Activated T-helper 17 cell treated with anti-CD3 and anti-CD28 coated beads, Interleukin-2, amount 50 U/mL, for 72 hours (primary cell): ENCODE data around the gene PDHX. TPM values are rescaled to one million over a fixed set of nuclear protein-coding genes. Genes with fewer than 3 reads are reported as not detected.
"Not testable (repeated sequence)": the region's sequence is repeated elsewhere in the genome, so short reads cannot be mapped to it uniquely, and the experiment has no call there.

ENCODE experiments used
- ATAC-seq: fragments of 150-1000 bp; cut with Tn5 transposase; replicated peaks from 2 replicates; pipeline ENCODE4 v1.10.0; 2021; ENCODE audit warnings: mild to moderate bottlenecking, moderate library complexity
- H3K27ac Mint-ChIP-seq: one replicate; pipeline ENCODE4 v1.8.0; 2022; ENCODE audit warnings: mixed read lengths
- H3K27me3 Mint-ChIP-seq: one replicate; pipeline ENCODE4 v1.8.0; 2022; ENCODE audit warnings: mixed read lengths
- H3K36me3 Mint-ChIP-seq: one replicate; pipeline ENCODE4 v1.8.0; 2022; ENCODE audit warnings: low read depth, mild to moderate bottlenecking, mixed read lengths
- H3K4me1 Mint-ChIP-seq: one replicate; pipeline ENCODE4 v1.8.0; 2022; ENCODE audit warnings: mixed read lengths
- H3K4me3 Mint-ChIP-seq: one replicate; pipeline ENCODE4 v1.8.0; 2022; ENCODE audit warnings: mild to moderate bottlenecking, mixed read lengths
- H3K9me3 Mint-ChIP-seq: one replicate; pipeline ENCODE4 v1.8.0; 2022; ENCODE audit warnings: mixed read lengths
- total RNA-seq, 2 donors: library from RNA; stranded (reverse); gene quantifications; one replicate each; pipeline ENCODE4 v1.2.3, GENCODE V29; 2022

PDHX gene
- total RNA-seq, 2 donors from 2014 or later = 23.9 to 28.2 TPM

- no peaks in the 10 kb centered on the region for H3K4me1 Mint-ChIP-seq
- peaks cover 22% of the 10 kb centered on the region for H3K9me3 Mint-ChIP-seq
- H3K36me3 Mint-ChIP-seq = no peaks in the 10 kb centered on the region
- no peak overlapping the region for H3K27ac Mint-ChIP-seq
- H3K4me3 Mint-ChIP-seq = no peak overlapping the region
- H3K27me3 Mint-ChIP-seq = no peaks in the 10 kb centered on the region
- ATAC-seq = no peak
Measured at GRCh38 chr11:34898474-34898873, 17.9 kb upstream of the PDHX start.

- Mint-ChIP-seq H3K36me3 (no peaks in the 10 kb centered on the region), H3K4me1 (peaks cover 3% of the 10 kb centered on the region), H3K27ac (no peak overlapping the region), H3K27me3 (no peaks in the 10 kb centered on the region), H3K4me3 (no peak overlapping the region), H3K9me3 (peaks cover 22% of the 10 kb centered on the region)
- ATAC-seq = no peak
Measured at GRCh38 chr11:34899633-34900016, 16.8 kb upstream of the PDHX start.

- Mint-ChIP-seq H3K36me3 (no peaks in the 10 kb centered on the region), H3K27me3 (no peaks in the 10 kb centered on the region)
- no peak for ATAC-seq
Measured at GRCh38 chr11:34904421-34904955, 11.9 kb upstream of the PDHX start.

GRCh38 chr11:34905666-34906065, 10.8 kb upstream of the PDHX start:
- H3K9me3 Mint-ChIP-seq = peaks cover under 1% of the 10 kb centered on the region
- H3K27me3 Mint-ChIP-seq = no peaks in the 10 kb centered on the region
- H3K27ac Mint-ChIP-seq = no peak overlapping the region
- H3K36me3 Mint-ChIP-seq = no peaks in the 10 kb centered on the region
- H3K4me1 Mint-ChIP-seq = peaks cover 6% of the 10 kb centered on the region
- no peak for ATAC-seq
- no peak overlapping the region for H3K4me3 Mint-ChIP-seq

More at GRCh38 chr11:34904421-34904955, 11.9 kb upstream of the PDHX start:
- Mint-ChIP-seq H3K27ac (no peak overlapping the region), H3K4me3 (no peak overlapping the region), H3K9me3 (peaks cover 7% of the 10 kb centered on the region), H3K4me1 (peaks cover 6% of the 10 kb centered on the region)

- Mint-ChIP-seq H3K9me3 (no peaks in the 10 kb centered on the region), H3K4me3 (no peak overlapping the region), H3K27ac (no peak overlapping the region), H3K27me3 (no peaks in the 10 kb centered on the region), H3K36me3 (no peaks in the 10 kb centered on the region), H3K4me1 (peaks cover 10% of the 10 kb centered on the region)
- ATAC-seq = peak; percentile 32
Measured at GRCh38 chr11:34907934-34908593, 8.4 kb upstream of the PDHX start.

- Mint-ChIP-seq H3K27ac (no peak overlapping the region), H3K4me1 (peaks cover 13% of the 10 kb centered on the region), H3K4me3 (no peak overlapping the region), H3K27me3 (no peaks in the 10 kb centered on the region), H3K9me3 (no peaks in the 10 kb centered on the region), H3K36me3 (no peaks in the 10 kb centered on the region)
- ATAC-seq = no peak
Measured at GRCh38 chr11:34909415-34909814, 7.0 kb upstream of the PDHX start.

- H3K4me1 Mint-ChIP-seq = peaks cover 9% of the 10 kb centered on the region
- no peaks in the 10 kb centered on the region for H3K9me3 Mint-ChIP-seq
- H3K36me3 Mint-ChIP-seq = no peaks in the 10 kb centered on the region
- no peak overlapping the region for H3K27ac Mint-ChIP-seq
- H3K4me3 Mint-ChIP-seq = no peak overlapping the region
- no peak for ATAC-seq
- H3K27me3 Mint-ChIP-seq = no peaks in the 10 kb centered on the region
Measured at GRCh38 chr11:34909955-34910354, 6.5 kb upstream of the PDHX start.

- Mint-ChIP-seq H3K4me1 (peaks cover 13% of the 10 kb centered on the region), H3K36me3 (no peaks in the 10 kb centered on the region), H3K4me3 (no peak overlapping the region), H3K9me3 (no peaks in the 10 kb centered on the region), H3K27me3 (no peaks in the 10 kb centered on the region), H3K27ac (no peak overlapping the region)
- ATAC-seq = no peak
Measured at GRCh38 chr11:34910817-34911216, 5.6 kb upstream of the PDHX start.

- H3K27me3 Mint-ChIP-seq = no peaks in the 10 kb centered on the region
- H3K27ac Mint-ChIP-seq = no peak overlapping the region
- ATAC-seq = no peak
Measured at GRCh38 chr11:34911676-34912075, 4.7 kb upstream of the PDHX start.

GRCh38 chr11:34913556-34913955, 2.9 kb upstream of the PDHX start:
- not testable (repeated sequence) for H3K27me3 Mint-ChIP-seq, H3K36me3 Mint-ChIP-seq

More at GRCh38 chr11:34911676-34912075, 4.7 kb upstream of the PDHX start:
- no peak overlapping the region for H3K4me3 Mint-ChIP-seq
- H3K36me3 Mint-ChIP-seq = no peaks in the 10 kb centered on the region
- peaks cover 13% of the 10 kb centered on the region for H3K4me1 Mint-ChIP-seq
- H3K9me3 Mint-ChIP-seq = no peaks in the 10 kb centered on the region

GRCh38 chr11:34915136-34916014, 1.0 kb upstream of the PDHX start:
- no peak for ATAC-seq
- Mint-ChIP-seq H3K9me3 (no peaks in the 10 kb centered on the region), H3K27ac (peak overlapping the region; percentile 98), H3K27me3 (no peaks in the 10 kb centered on the region), H3K4me1 (peaks cover 32% of the 10 kb centered on the region), H3K4me3 (peak overlapping the region; percentile 95), H3K36me3 (no peaks in the 10 kb centered on the region)

More at GRCh38 chr11:34913556-34913955, 2.9 kb upstream of the PDHX start:
- not testable (repeated sequence) for H3K4me3 Mint-ChIP-seq, ATAC-seq, H3K9me3 Mint-ChIP-seq, H3K27ac Mint-ChIP-seq
- H3K4me1 Mint-ChIP-seq = peaks cover 23% of the 10 kb centered on the region

GRCh38 chr11:34916843-34917770, 689 bp downstream of the PDHX start:
- Mint-ChIP-seq H3K4me1 (peaks cover 32% of the 10 kb centered on the region), H3K27me3 (no peaks in the 10 kb centered on the region), H3K27ac (peak overlapping the region; percentile 98), H3K4me3 (peak overlapping the region; percentile 95), H3K9me3 (no peaks in the 10 kb centered on the region), H3K36me3 (no peaks in the 10 kb centered on the region)
- ATAC-seq = peak; percentile 27

- peaks cover 22% of the 10 kb centered on the region for H3K4me1 Mint-ChIP-seq
- H3K4me3 Mint-ChIP-seq = no peak overlapping the region
- H3K9me3 Mint-ChIP-seq = no peaks in the 10 kb centered on the region
- H3K36me3 Mint-ChIP-seq = no peaks in the 10 kb centered on the region
- ATAC-seq = no peak
- H3K27ac Mint-ChIP-seq = no peak overlapping the region
- no peaks in the 10 kb centered on the region for H3K27me3 Mint-ChIP-seq
Measured at GRCh38 chr11:34921156-34921555, 4.7 kb downstream of the PDHX start.

GRCh38 chr11:34924714-34925113, 8.3 kb downstream of the PDHX start:
- no peaks in the 10 kb centered on the region for H3K36me3 Mint-ChIP-seq
- no peak overlapping the region for H3K4me3 Mint-ChIP-seq
- no peak for ATAC-seq
- no peak overlapping the region for H3K27ac Mint-ChIP-seq
- H3K9me3 Mint-ChIP-seq = no peaks in the 10 kb centered on the region
- peaks cover 13% of the 10 kb centered on the region for H3K4me1 Mint-ChIP-seq
- H3K27me3 Mint-ChIP-seq = no peaks in the 10 kb centered on the region
